PC-3 (cell line): ENCODE results near the gene RNF167.

Experiments
- CTCF ChIP-seq: fragments of 300-600 bp; sonication (generic); conservative IDR thresholded peaks from 2 replicates; pipeline ENCODE4 v1.5.1; 2017; ENCODE audit warnings: antibody characterized with exemption, low read depth, mild to moderate bottlenecking, low read length
- EZH2 ChIP-seq: fragments of 300-600 bp; sonication (generic); IDR thresholded peaks from one replicate; pipeline ENCODE4 v1.6.1; 2017; ENCODE audit warnings: antibody characterized with exemption, mild to moderate bottlenecking, low read length; ENCODE audit not compliant: unreplicated experiment
- EZH2phosphoT487 ChIP-seq: fragments of 300-600 bp; sonication (generic); IDR thresholded peaks from 2 replicates; pipeline ENCODE4 v1.6.1; 2018; ENCODE audit warnings: mild to moderate bottlenecking, antibody characterized with exemption, low read length, borderline replicate concordance

DNA sequence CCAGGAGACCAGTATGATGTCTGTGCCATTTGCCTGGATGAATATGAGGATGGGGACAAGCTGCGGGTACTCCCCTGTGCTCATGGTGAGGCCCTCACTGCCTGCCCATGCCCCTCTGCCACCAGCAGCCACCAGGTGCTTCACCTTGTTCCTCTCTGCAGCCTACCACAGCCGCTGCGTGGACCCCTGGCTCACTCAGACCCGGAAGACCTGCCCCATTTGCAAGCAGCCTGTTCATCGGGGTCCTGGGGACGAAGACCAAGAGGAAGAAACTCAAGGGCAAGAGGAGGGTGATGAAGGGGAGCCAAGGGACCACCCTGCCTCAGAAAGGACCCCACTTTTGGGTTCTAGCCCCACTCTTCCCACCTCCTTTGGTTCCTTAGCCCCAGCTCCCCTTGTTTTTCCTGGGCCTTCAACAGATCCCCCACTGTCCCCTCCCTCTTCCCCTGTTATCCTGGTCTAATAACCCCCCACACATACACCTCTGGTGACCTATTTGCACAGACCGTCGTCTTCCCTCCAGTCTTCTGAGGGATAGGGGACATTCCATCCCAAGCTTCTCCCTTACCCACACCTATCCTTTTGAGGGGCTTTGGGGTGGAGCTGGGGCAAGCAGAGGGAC, 4.6 kb downstream of the RNF167 start:
- TF ChIP-seq EZH2phosphoT487 (no peak), CTCF (no peak), EZH2 (no peak)
